Activated CD4-positive, alpha-beta T cell treated with anti-CD3 and anti-CD28 coated beads, Interleukin-2, amount 10 ng/mL, durations not matched to agents 24 days and 14 days (primary cell): Measurements from ENCODE around the gene RNF150. TPM values are rescaled to one million over a fixed set of nuclear protein-coding genes. Genes with fewer than 3 reads are reported as not detected.
"Not testable (repeated sequence)": the region's sequence is repeated elsewhere in the genome, so short reads cannot be mapped to it uniquely, and the experiment has no call there.

ENCODE experiments used
- DNase-seq: peaks from one replicate; pipeline ENCODE4 v3.0.0; 2022
- H3K27ac Mint-ChIP-seq: one replicate; pipeline ENCODE4 v1.8.0; 2022; ENCODE audit warnings: mild to moderate bottlenecking, mixed read lengths
- H3K27me3 Mint-ChIP-seq: one replicate; pipeline ENCODE4 v1.8.0; 2022; ENCODE audit warnings: mixed read lengths
- H3K36me3 Mint-ChIP-seq: one replicate; pipeline ENCODE4 v1.8.0; 2022; ENCODE audit warnings: low read depth, mild to moderate bottlenecking, mixed read lengths
- H3K4me1 Mint-ChIP-seq: one replicate; pipeline ENCODE4 v1.8.0; 2021; ENCODE audit warnings: mixed read lengths
- H3K4me3 Mint-ChIP-seq: one replicate; pipeline ENCODE4 v1.8.0; 2022; ENCODE audit warnings: mild to moderate bottlenecking, moderate library complexity, mixed read lengths
- H3K9me3 Mint-ChIP-seq: one replicate; pipeline ENCODE4 v1.8.0; 2021; ENCODE audit warnings: mixed read lengths
- intact Hi-C: fragments of 100-400 bp; cut with micrococcal nuclease; formaldehyde crosslinking; loops from one replicate; pipeline ENCODE4 v1.15.1; 2023
- total RNA-seq: library from RNA; stranded (reverse); gene quantifications from 2 replicates; pipeline ENCODE4 v1.2.3, GENCODE V29; 2022

The RNF150 gene
- total RNA-seq, 1 donor from 2014 or later: not detected

GRCh38 chr4:140816806-140817510 is 316.3 kb downstream of the RNF150 start:
- Mint-ChIP-seq H3K9me3 (peaks cover 1% of the 10 kb centered on the region), H3K36me3 (no peaks in the 10 kb centered on the region), H3K27ac (no peak overlapping the region), H3K4me1 (no peaks in the 10 kb centered on the region), H3K4me3 (no peak overlapping the region), H3K27me3 (peaks cover 1% of the 10 kb centered on the region)
- DNase-seq: no peak
- intact Hi-C loops: no loop called here

- intact Hi-C loops: no loop called here
- Mint-ChIP-seq H3K4me3 (no peak overlapping the region), H3K4me1 (no peaks in the 10 kb centered on the region), H3K27me3 (peaks cover 1% of the 10 kb centered on the region), H3K9me3 (no peaks in the 10 kb centered on the region), H3K27ac (no peak overlapping the region), H3K36me3 (no peaks in the 10 kb centered on the region)
- no peak for DNase-seq
Observed at GRCh38 chr4:140813804-140814203, 319.5 kb downstream of the RNF150 start.

- intact Hi-C loops: no loop called here
- Mint-ChIP-seq H3K4me3 (no peak overlapping the region), H3K27me3 (peaks cover 1% of the 10 kb centered on the region), H3K36me3 (no peaks in the 10 kb centered on the region), H3K9me3 (no peaks in the 10 kb centered on the region), H3K27ac (no peak overlapping the region), H3K4me1 (no peaks in the 10 kb centered on the region)
- DNase-seq: no peak
Observed at GRCh38 chr4:140812916-140813315, 320.4 kb downstream of the RNF150 start.

- Mint-ChIP-seq H3K27ac (no peak overlapping the region), H3K4me3 (no peak overlapping the region), H3K4me1 (no peaks in the 10 kb centered on the region), H3K9me3 (no peaks in the 10 kb centered on the region), H3K27me3 (peaks cover 1% of the 10 kb centered on the region), H3K36me3 (no peaks in the 10 kb centered on the region)
- DNase-seq: no peak
- intact Hi-C loops: no loop called here
Observed at GRCh38 chr4:140811429-140811828, 321.8 kb downstream of the RNF150 start.

- H3K27ac Mint-ChIP-seq, intact Hi-C loops, H3K36me3 Mint-ChIP-seq, H3K4me3 Mint-ChIP-seq, H3K4me1 Mint-ChIP-seq, H3K27me3 Mint-ChIP-seq, H3K9me3 Mint-ChIP-seq, DNase-seq: not testable (repeated sequence)
Observed at GRCh38 chr4:140810591-140811169, 322.6 kb downstream of the RNF150 start.

Other genes starting within 250 kb of the RNF150 start
- gene ZNF330, start 87.4 kb upstream of the RNF150 start, total RNA-seq: 60.2 and 64.6 TPM in 2 replicates